MG63 (cell line): ENCODE data around the gene NKPD1. TPM values are rescaled to one million over a fixed set of nuclear protein-coding genes. Genes with fewer than 3 reads are reported as not detected.

Experiments used
- DNase-seq: peaks from one replicate; pipeline ENCODE4 v3.0.0-alpha.2; 2020
- H3K27me3 ChIP-seq: fragments of 250-450 bp; sonication (Bioruptor Pico); 2 replicates; pipeline ENCODE4 v1.5.1; 2020; ENCODE audit warnings: mild to moderate bottlenecking, moderate library complexity
- H3K36me3 ChIP-seq: fragments of 250-450 bp; sonication (Bioruptor Pico); 2 replicates; pipeline ENCODE4 v1.5.1; 2020; ENCODE audit warnings: mild to moderate bottlenecking, moderate library complexity
- H3K4me3 ChIP-seq: fragments of 250-450 bp; sonication (Bioruptor Pico); 2 replicates; pipeline ENCODE4 v1.5.1; 2020; ENCODE audit warnings: mild to moderate bottlenecking, moderate library complexity
- H3K9me3 ChIP-seq: fragments of 250-450 bp; sonication (Bioruptor Pico); 2 replicates; pipeline ENCODE4 v1.5.1; 2020; ENCODE audit warnings: mild to moderate bottlenecking, moderate library complexity
- total RNA-seq: library from RNA; depleted of rRNA; stranded (reverse); fragments of >200 nt; shearing (Covaris generic); gene quantifications from 2 replicates; pipeline ENCODE4 v1.2.3, GENCODE V29; 2014; ENCODE audit warnings: low replicate concordance

NKPD1 gene
- total RNA-seq, 1 experiment from 2014 or later = not detected

DNA sequence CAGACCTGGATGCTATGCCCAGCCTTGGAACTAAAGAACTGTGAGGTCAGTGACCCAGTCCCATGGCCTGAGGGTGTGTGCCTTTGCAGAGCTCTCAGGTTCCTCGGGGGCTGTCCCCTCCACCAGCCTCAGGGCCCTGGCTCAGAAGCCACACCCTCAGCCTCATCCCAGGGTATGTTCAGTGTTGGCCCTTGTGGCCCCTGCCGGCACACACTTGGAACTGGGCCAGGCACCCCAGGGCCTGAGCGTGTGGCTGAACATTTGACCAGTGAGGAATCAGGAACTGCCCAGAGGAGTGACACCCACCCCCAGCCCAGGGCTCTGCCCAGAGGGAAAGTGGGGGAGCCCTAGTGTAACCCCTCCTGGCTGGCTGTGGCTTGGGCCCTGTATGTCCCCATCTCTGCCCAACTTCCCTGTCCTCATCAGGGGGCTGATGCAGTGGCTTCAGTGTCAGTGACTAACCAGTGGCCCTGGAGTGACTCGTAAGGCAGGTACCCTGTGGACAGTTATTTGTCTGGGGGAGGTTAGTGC, 10.0 kb downstream of the NKPD1 start:
- Histone ChIP-seq H3K4me3 (no peak overlapping the region), H3K36me3 (peaks cover 13% of the 10 kb centered on the region), H3K27me3 (no peaks in the 10 kb centered on the region), H3K9me3 (no peaks in the 10 kb centered on the region)
- no peak for DNase-seq

- no peaks in the 10 kb centered on the region for H3K9me3 ChIP-seq
- DNase-seq = no peak
- H3K36me3 ChIP-seq = peaks cover 13% of the 10 kb centered on the region
- H3K4me3 ChIP-seq = no peak overlapping the region
- no peaks in the 10 kb centered on the region for H3K27me3 ChIP-seq
These were observed 10.6 kb downstream of the NKPD1 start for GRCh38 chr19:45150180-45150579.

GRCh38 chr19:45149129-45149528, 11.7 kb downstream of the NKPD1 start:
- H3K36me3 ChIP-seq = peaks cover 18% of the 10 kb centered on the region
- H3K27me3 ChIP-seq = no peaks in the 10 kb centered on the region
- no peak overlapping the region for H3K4me3 ChIP-seq
- DNase-seq = no peak
- no peaks in the 10 kb centered on the region for H3K9me3 ChIP-seq

DNA sequence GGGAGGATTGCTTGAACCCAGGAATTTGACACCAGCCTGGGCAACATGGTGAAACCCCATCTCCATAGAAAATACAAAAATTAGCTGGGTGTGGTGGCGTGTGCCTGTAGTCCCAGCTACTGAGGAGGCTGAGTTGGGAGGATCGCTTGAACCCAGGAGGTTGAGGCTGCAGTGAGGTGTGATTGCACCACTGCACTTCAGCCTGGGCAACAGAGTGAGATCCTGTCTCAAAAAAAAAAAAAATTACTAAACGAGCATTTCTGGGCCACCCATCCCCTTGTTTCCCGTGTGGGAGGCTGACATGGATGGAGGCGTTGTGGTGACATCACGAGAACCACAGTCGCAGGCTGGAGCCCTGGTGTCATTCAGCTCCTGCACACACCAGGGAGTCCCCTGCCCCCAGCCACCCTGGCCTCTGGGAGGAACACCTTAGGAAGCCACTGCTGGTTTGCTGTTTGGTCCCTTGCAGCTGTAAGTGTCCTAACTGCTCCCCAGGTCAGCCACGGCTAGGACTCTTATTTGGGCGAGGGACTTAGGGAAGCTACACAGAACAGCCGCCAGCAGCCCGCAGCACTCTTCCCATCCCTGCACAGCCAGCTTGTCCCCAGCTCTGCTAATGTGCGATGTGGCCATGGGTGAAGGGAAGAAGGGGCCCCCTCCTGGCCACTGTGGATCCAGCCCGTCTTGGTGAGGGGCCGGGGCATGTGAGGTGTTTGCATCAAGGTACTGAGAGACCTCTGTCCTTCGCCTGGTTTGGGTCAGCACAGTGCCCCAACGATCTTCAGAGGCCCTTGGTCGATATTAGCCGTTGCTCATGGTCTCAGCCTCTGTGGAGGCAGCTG, 12.7 kb downstream of the NKPD1 start:
- H3K36me3 ChIP-seq = peaks cover 21% of the 10 kb centered on the region
- H3K4me3 ChIP-seq = no peak overlapping the region
- DNase-seq = no peak
- no peaks in the 10 kb centered on the region for H3K9me3 ChIP-seq
- H3K27me3 ChIP-seq = no peaks in the 10 kb centered on the region

GRCh38 chr19:45146741-45147205, 14.0 kb downstream of the NKPD1 start:
- Histone ChIP-seq H3K27me3 (no peaks in the 10 kb centered on the region), H3K9me3 (no peaks in the 10 kb centered on the region), H3K36me3 (peaks cover 26% of the 10 kb centered on the region), H3K4me3 (no peak overlapping the region)
- no peak for DNase-seq

GRCh38 chr19:45146251-45146650, 14.5 kb downstream of the NKPD1 start:
- Histone ChIP-seq H3K4me3 (no peak overlapping the region), H3K36me3 (peaks cover 31% of the 10 kb centered on the region), H3K9me3 (no peaks in the 10 kb centered on the region), H3K27me3 (no peaks in the 10 kb centered on the region)
- DNase-seq = no peak

DNA sequence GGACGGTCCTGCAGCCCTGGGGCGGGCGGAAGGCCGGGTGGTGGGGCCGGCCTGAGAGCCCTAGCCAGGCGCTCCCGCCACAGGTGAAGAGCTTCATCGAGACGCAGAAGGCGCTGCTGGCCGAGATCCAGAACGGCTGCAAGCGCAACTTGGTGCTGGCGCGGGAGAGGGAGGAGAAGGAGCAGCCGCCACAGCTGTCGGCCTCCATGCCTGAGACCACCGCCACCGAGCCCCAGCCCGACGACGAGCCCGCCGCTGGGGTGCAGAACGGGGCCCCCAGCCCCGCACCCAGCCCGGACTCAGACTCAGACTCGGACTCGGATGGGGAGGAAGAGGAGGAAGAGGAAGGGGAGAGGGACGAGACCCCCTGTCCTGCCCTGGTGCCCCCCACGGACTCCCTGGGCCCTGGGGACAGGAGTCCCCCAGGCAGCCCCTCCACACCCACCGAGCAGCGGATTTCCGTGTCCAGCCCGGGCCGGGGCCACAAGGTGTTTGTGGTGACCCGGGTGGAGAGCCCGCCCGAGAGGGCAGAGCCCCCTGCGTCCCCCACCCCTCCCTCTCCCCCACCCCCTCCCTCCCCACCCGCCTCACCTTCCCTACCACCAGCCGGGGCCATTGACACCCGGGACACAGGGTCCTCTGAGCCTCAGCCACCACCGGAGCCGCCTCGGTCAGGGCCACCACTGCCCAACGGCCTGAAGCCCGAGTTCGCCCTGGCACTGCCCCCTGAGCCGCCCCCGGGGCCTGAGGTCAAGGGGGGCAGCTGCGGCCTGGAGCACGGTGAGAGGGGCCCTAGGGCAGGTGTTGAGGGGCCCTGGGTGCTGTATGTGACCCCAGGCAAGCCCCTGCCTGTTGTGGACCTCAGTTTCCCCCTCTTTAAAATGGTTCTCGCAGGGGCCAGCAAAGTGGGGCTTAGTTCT, 15.3 kb downstream of the NKPD1 start:
- DNase-seq = no peak

GRCh38 chr19:45144431-45145269, 16.1 kb downstream of the NKPD1 start:
- Histone ChIP-seq H3K4me3 (no peak overlapping the region), H3K27me3 (no peaks in the 10 kb centered on the region), H3K36me3 (peaks cover 27% of the 10 kb centered on the region), H3K9me3 (no peaks in the 10 kb centered on the region)
- DNase-seq = no peak

More for the DNA sequence above, 15.3 kb downstream of the NKPD1 start:
- Histone ChIP-seq H3K4me3 (no peak overlapping the region), H3K36me3 (peaks cover 32% of the 10 kb centered on the region), H3K9me3 (no peaks in the 10 kb centered on the region), H3K27me3 (no peaks in the 10 kb centered on the region)

DNA sequence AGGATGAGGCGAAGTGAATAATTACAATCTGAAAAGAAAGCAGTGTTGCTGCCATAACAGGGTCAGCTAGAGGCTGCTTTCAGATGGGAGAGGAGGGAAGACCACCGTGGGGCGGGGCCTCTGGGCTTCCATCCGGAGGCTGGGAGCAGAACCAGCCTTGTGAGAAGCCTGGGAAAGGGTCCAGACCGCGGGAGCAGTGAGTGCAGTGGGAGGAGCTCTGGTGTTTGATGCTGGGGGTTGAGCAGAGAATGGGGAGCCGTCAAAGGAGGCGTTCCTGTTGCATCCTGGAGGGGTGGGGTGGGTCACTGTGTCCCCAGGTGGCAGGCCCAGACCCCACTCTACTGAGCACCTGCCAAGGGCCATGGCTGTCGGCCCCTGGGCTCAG, 18.1 kb downstream of the NKPD1 start:
- Histone ChIP-seq H3K27me3 (no peaks in the 10 kb centered on the region), H3K4me3 (no peak overlapping the region), H3K36me3 (peaks cover 27% of the 10 kb centered on the region), H3K9me3 (no peaks in the 10 kb centered on the region)
- DNase-seq = no peak

DNA sequence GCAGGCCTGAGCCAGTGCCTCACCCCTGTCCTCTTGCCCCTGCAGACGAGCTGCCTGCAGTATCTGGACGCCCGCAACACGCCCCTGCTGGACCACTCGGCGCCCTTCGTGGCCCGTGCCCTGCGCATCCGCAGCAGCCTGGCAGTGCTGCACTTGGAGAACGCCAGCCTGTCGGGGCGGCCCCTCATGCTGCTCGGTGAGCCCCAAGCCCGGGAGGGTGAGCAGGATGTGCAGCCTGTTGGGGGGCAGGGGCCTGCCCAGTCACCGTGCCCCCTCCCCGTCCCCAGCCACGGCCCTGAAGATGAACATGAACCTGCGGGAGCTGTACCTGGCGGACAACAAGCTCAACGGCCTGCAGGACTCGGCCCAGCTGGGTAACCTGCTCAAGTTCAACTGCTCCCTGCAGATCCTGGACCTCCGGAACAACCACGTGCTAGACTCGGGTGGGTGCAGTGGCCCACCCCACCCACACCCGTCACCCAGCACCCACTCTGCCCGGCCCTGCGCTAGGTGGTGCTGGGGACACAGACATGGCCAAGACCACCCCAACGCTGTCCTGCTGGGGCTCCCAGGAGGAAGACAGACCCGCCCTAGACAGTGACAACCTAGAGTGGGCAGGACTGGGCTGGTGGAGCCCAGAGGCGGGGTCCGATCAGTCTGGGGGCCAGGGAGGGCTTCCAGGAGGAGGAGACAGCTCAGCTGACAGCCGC, 18.6 kb downstream of the NKPD1 start:
- Histone ChIP-seq H3K27me3 (no peaks in the 10 kb centered on the region), H3K36me3 (peaks cover 27% of the 10 kb centered on the region), H3K9me3 (no peaks in the 10 kb centered on the region), H3K4me3 (no peak overlapping the region)
- DNase-seq = no peak

DNA sequence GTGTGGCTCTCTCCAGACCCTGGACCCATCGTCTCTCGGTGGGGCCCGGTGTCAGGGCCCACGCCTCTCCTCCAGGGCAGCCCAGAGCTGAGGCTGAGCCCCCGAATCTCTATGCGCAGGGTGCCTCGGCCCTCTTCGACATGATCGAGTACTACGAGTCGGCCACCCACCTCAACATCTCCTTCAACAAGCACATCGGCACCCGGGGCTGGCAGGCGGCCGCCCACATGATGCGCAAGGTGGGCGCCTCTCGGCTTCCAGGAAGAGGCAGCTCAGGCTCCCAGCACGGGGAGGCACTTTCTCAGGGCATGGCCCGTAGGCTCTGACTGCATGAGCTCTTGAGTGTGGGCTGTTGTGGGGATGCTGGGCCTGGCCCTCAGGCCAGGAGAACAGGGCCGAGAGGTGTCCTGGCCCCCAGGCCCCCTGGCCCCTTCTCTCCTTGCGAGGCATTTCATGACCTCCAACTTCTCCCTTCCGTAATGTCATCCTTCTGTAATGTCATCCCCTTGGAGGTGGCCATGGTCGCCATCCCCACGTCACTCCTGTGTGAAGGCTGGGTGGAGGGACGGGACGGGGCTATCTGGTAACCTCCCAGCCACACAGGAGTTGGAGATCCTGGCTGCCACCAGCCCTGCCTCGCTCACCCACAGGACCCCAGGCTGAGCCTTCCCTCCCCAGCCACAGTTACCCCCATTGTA, 19.4 kb downstream of the NKPD1 start:
- no peaks in the 10 kb centered on the region for H3K27me3 ChIP-seq
- H3K9me3 ChIP-seq = no peaks in the 10 kb centered on the region
- no peak for DNase-seq
- H3K4me3 ChIP-seq = no peak overlapping the region
- H3K36me3 ChIP-seq = peaks cover 27% of the 10 kb centered on the region

DNA sequence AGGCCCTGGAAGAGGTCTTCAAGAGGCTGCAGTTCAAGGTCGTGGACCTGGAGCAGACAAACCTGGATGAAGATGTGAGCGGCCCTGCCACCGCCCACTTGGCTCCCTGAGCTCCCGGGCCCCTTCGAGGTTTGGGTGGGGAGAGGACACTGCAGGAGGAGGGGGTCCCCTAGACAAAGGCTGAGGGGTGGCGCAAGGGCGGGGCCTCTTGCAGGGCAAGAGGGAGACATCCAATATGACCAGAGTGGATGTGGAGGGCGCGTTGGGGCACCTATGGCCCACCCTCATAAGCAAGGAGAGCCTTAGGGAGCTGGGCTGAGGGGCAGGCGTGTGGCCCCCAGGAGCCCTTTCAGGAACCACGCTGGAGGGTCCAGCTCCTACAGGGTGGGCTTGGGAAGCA, 20.2 kb downstream of the NKPD1 start:
- no peaks in the 10 kb centered on the region for H3K9me3 ChIP-seq
- peaks cover 23% of the 10 kb centered on the region for H3K36me3 ChIP-seq
- no peaks in the 10 kb centered on the region for H3K27me3 ChIP-seq
- DNase-seq = no peak
- no peak overlapping the region for H3K4me3 ChIP-seq

DNA sequence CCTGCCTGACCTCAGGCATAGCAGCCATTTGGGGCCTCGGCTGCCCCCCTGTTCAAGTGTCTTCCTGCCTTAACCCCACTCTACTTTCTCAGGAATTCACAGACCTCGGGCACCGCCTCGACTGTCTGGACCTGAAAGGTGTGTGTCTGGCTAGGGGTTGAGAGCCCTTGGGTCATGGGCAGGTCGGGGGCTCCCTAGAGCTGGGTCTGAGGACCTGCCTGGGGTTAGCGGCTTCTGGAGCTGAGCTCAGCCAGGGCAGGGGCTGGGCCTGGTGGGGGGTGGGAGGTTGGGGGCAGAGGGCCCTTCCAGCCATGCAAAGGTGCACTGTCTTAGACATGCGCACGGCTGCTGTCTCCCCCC, 20.7 kb downstream of the NKPD1 start:
- Histone ChIP-seq H3K27me3 (no peaks in the 10 kb centered on the region), H3K4me3 (no peak overlapping the region), H3K9me3 (no peaks in the 10 kb centered on the region), H3K36me3 (peaks cover 23% of the 10 kb centered on the region)
- DNase-seq = no peak

GRCh38 chr19:45139286-45140143, 21.3 kb downstream of the NKPD1 start:
- peaks cover 25% of the 10 kb centered on the region for H3K36me3 ChIP-seq
- H3K9me3 ChIP-seq = no peaks in the 10 kb centered on the region
- no peak for DNase-seq
- no peaks in the 10 kb centered on the region for H3K27me3 ChIP-seq
- no peak overlapping the region for H3K4me3 ChIP-seq
